ENCODE data around the gene PPP2R5C.

The PPP2R5C gene

DNA sequence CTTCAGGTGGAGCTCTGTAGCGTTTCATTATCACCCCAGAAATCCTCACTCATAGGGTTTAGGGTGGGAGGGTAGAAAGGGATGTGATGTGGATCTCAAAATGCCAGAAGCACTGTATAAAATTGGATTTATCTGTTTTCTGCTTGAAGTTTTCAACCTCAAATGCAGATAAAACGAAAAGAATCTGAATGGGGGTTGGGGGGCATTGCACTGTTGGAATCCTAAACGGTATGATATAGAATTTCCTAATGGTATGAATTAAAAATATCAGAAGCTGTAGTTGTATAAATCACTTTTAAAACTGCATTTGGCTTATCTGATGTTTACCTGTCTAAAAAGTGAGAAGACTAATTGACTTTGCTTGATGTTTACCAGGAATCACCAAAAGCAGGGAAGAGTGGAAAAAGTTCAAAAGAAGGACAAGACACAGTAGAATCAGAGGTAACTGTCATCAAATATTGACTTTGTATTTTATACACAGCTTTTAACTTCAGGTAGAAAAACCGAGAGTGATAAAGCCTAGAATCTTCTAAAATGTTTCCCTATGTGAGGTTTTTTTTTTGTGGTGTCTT lies 1.1 kb downstream of the PPP2R5C start:
- Histone ChIP-seq H3K4me3 (ENCODE audit: low read length) (peak overlapping the region; percentile 72), H3K36me3 (ENCODE audit: control insufficient read depth, insufficient read depth, low read length) (no peaks in the 10 kb centered on the region), H3K27ac (ENCODE audit: low read depth, low read length) (no peak overlapping the region), H3K4me1 (ENCODE audit: control insufficient read depth, insufficient read depth, low read length) (no peaks in the 10 kb centered on the region), H3K9ac (ENCODE audit: low read length) (no peak overlapping the region), H3K27me3 (ENCODE audit: control insufficient read depth, insufficient read depth, low read length) (no peaks in the 10 kb centered on the region)

DNA sequence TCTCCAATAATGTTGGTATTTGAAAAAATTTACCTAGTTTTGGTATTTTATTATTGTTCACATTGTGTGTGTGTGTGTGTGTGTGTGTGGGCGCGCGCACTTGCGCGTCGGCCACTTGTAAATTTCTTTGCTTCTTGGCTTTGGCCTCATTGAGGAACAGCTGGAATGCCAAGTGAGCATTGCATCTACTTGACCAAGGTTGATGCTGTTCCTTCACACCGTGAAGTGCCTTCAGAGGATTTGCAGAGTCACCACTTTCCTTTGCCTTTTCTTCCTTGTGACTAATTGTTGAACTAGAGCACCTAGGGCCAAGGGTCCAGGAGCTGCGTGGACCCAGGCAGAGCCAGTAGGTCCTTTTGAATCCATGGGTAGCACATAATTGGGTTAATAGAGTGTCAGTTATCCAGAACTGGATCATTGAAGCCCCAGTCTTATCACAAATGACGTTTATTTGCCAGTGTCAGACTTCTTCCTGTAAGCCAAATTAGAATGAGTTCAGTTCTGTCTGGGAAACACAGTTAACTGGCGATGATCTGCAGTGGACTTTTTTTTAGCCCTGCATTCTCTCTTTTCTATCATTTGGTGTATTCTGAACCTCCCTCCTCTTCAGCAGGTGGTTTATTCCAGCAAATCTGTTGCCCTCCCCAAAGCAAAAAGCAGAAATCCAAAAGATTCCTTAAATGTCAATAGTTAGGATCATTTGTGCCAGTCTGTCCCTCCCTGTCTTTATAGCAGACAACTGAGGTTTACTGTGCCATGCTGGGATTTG lies 2.6 kb downstream of the PPP2R5C start:
- H3K27ac ChIP-seq (ENCODE audit: low read depth, low read length) = no peak overlapping the region
- no peak overlapping the region for H3K9ac ChIP-seq (ENCODE audit: low read length)
- no peaks in the 10 kb centered on the region for H3K36me3 ChIP-seq (ENCODE audit: control insufficient read depth, insufficient read depth, low read length)
- no peak overlapping the region for H3K4me3 ChIP-seq (ENCODE audit: low read length)
- no peaks in the 10 kb centered on the region for H3K27me3 ChIP-seq (ENCODE audit: control insufficient read depth, insufficient read depth, low read length)
- no peaks in the 10 kb centered on the region for H3K4me1 ChIP-seq (ENCODE audit: control insufficient read depth, insufficient read depth, low read length)

DNA sequence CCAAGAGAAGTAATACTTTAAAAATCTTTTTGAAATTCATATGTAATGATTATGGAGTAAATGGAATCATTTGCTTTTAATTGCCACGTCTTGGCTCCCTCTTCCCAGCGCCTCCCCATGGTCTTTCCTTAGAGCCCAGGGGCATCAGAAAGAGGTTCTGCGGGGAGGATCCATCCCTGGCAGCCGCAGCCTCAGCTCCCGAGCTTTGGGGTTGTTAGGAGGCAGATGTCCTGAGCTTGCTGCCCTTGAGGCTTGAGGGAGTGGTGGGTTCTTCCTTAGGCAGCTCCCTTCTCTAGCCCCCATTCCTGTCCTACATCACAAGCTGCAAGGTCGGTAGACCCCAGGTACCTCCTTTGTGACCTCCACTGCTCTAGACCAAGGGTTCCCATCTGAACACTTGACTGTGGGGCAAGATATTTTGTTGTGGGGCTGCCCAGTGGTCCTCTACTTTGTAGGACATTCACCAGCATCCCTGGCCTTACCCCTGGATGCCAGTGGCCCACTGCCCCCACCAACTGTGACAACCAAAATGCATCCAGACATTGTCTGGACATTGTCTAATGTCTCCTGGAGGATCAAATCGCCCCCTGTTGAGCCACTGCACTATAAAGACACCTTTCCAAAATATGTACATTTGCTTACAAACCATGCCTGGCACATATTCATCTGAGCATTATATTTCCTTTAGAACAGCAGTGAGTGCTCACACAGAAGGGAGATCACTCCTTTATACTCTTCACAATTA lies 6.3 kb downstream of the PPP2R5C start:
- H3K9ac ChIP-seq (ENCODE audit: low read length) = no peak overlapping the region
- H3K27ac ChIP-seq (ENCODE audit: low read depth, low read length) = no peak overlapping the region
- H3K4me1 ChIP-seq (ENCODE audit: control insufficient read depth, insufficient read depth, low read length) = peaks cover 3% of the 10 kb centered on the region
- H3K27me3 ChIP-seq (ENCODE audit: control insufficient read depth, insufficient read depth, low read length) = no peaks in the 10 kb centered on the region
- H3K4me3 ChIP-seq (ENCODE audit: low read length) = no peak overlapping the region
- no peaks in the 10 kb centered on the region for H3K36me3 ChIP-seq (ENCODE audit: control insufficient read depth, insufficient read depth, low read length)

DNA sequence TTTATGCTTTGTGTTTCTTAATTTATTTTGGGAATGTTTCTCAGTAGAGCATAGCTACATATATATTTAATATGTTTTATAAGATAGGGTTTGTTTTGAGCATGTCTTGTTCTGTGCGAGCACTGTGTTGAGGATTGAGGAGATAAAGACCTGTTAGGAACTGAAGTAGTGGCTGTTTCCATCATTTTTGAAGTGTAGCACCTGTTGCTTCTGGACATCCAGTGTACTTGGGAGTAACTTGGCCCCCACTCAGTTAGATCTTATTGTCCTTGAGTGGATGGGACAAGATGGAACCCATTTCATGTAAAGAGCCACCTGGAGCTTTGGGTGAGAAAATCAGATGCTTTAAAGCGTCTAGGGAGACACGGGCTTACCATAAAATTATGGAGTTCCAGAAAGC lies 8.7 kb downstream of the PPP2R5C start:
- Histone ChIP-seq H3K27ac (ENCODE audit: low read depth, low read length) (no peak overlapping the region), H3K9ac (ENCODE audit: low read length) (no peak overlapping the region), H3K4me1 (ENCODE audit: control insufficient read depth, insufficient read depth, low read length) (peaks cover 3% of the 10 kb centered on the region), H3K4me3 (ENCODE audit: low read length) (no peak overlapping the region), H3K36me3 (ENCODE audit: control insufficient read depth, insufficient read depth, low read length) (no peaks in the 10 kb centered on the region), H3K27me3 (ENCODE audit: control insufficient read depth, insufficient read depth, low read length) (no peaks in the 10 kb centered on the region)

DNA sequence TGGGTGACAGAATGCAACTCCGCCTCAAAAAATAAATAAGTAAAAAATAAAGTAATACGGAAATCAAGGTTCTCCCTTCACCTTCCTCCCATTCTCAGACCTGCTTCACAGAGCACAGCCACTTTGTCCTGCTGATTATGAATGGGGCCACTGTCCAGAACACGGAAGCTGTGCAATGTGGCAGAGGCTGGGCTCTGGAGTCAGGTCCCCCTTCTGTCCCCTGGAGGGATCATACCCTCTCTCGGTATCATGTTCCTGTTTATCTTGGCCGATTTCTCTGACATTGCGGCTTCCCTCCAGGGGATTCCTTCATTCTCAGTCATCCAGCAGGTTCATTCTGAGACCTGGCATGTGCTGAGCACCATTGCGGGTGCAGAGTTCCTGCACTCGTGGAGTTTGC lies 11.3 kb downstream of the PPP2R5C start:
- H3K4me3 ChIP-seq (ENCODE audit: low read length) = no peak overlapping the region
- H3K27me3 ChIP-seq (ENCODE audit: control insufficient read depth, insufficient read depth, low read length) = no peaks in the 10 kb centered on the region
- no peaks in the 10 kb centered on the region for H3K36me3 ChIP-seq (ENCODE audit: control insufficient read depth, insufficient read depth, low read length)
- H3K4me1 ChIP-seq (ENCODE audit: control insufficient read depth, insufficient read depth, low read length) = peaks cover 3% of the 10 kb centered on the region
- H3K9ac ChIP-seq (ENCODE audit: low read length) = no peak overlapping the region
- H3K27ac ChIP-seq (ENCODE audit: low read depth, low read length) = no peak overlapping the region

DNA sequence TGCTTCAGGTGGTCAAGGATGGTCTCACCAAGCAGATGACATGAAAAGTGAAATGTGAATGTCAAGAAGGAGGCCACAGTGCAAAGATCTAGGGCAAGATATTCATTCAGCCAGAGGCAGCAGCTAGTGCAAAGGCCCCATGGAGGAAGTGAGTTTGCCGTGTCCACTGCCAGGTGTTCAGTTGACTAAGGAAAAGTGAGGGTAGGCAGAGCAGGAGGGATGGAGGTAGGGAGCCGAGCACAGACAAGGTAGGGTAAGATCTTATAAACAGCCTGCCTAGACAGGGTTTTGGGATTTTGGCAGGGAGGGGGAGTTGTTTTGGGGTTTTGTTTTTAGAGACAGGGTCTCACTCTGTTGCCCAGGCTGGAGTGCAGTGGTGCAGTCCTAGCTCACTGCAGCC lies 11.9 kb downstream of the PPP2R5C start:
- H3K27ac ChIP-seq (ENCODE audit: low read depth, low read length) = no peak overlapping the region
- H3K27me3 ChIP-seq (ENCODE audit: control insufficient read depth, insufficient read depth, low read length) = no peaks in the 10 kb centered on the region
- peaks cover 3% of the 10 kb centered on the region for H3K4me1 ChIP-seq (ENCODE audit: control insufficient read depth, insufficient read depth, low read length)
- H3K9ac ChIP-seq (ENCODE audit: low read length) = no peak overlapping the region
- no peaks in the 10 kb centered on the region for H3K36me3 ChIP-seq (ENCODE audit: control insufficient read depth, insufficient read depth, low read length)
- no peak overlapping the region for H3K4me3 ChIP-seq (ENCODE audit: low read length)

DNA sequence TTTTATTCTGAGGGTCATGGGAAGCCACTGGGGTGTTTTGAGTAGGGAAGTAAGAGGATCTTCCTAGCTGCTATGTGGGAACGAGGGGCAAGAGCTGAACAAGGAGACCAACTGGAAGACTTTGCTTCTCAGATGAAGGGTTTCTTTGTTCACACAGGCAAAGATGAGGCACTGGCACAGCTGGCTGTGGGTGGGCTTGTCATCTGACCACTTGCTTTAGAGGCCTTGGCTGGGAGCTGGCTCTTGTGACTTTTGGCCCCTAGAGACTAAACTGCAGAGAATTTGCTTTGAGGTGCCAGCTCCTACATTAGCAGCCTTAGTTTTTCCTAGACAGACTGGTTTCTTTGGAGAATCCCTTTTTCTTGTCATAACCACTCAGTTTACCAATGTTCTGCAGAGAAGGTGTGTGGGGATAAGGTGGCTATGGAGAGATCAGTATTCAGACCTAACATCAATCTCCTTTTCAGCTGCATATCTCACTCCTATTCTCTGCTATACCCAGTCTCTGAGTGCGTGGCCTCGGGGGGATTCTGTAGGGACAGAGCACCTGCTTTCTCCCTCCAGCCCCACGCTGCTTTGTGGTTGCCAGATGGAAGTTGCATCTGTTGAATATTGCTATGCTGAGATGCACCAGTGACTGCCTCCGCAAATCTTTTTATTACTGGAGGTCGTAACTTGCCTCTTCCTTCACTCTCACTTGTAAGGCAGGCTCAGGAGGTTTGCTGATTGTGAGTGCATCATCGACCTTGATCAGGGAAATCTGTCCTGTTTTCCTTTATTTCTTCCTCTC lies 12.7 kb downstream of the PPP2R5C start:
- Histone ChIP-seq H3K27ac (ENCODE audit: low read depth, low read length) (no peak overlapping the region), H3K4me3 (ENCODE audit: low read length) (no peak overlapping the region)

DNA sequence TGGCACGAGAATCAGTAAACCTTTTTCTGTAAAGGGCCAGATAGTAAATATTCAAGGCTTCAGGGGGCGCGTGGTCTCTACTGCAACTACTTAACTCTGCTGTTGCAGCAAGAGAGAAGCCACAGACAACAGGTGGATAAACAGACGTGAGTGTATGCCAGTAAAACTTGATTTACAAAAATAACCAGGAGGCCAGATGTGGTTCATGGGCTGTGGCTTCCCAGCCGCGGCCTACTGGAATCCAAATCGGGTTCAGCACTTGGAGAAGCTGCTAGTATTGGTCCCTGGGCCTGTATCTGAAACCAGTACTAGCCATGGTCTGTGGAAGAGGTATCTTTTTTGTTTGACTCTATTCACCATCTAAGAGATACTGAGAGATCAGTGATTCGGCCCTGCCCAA lies 13.3 kb downstream of the PPP2R5C start:
- Histone ChIP-seq H3K4me1 (ENCODE audit: control insufficient read depth, insufficient read depth, low read length) (peaks cover 3% of the 10 kb centered on the region), H3K27ac (ENCODE audit: low read depth, low read length) (no peak overlapping the region), H3K27me3 (ENCODE audit: control insufficient read depth, insufficient read depth, low read length) (no peaks in the 10 kb centered on the region), H3K36me3 (ENCODE audit: control insufficient read depth, insufficient read depth, low read length) (no peaks in the 10 kb centered on the region), H3K4me3 (ENCODE audit: low read length) (no peak overlapping the region), H3K9ac (ENCODE audit: low read length) (no peak overlapping the region)

More for the DNA sequence above, 12.7 kb downstream of the PPP2R5C start:
- Histone ChIP-seq H3K36me3 (ENCODE audit: control insufficient read depth, insufficient read depth, low read length) (no peaks in the 10 kb centered on the region), H3K27me3 (ENCODE audit: control insufficient read depth, insufficient read depth, low read length) (no peaks in the 10 kb centered on the region), H3K4me1 (ENCODE audit: control insufficient read depth, insufficient read depth, low read length) (peaks cover 3% of the 10 kb centered on the region), H3K9ac (ENCODE audit: low read length) (no peak overlapping the region)

DNA sequence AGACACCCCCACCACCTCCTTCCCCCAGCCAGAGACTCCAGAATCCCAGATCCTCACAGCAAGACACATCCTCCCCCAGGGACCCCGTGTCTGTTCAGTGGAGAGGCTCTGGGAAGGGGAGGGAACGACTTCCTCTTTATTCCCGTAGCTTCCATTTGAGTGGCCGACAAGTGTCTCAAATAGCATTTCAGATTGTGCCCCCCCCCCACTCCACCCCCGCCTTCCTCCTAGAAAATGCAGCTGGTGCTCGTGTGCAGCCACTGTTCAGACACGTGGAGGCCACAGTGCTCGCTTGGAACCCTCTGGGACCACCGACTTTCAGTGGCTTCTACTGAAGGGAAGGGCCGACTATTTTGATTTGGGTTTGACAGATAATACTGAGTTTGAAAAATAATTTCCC lies 14.3 kb downstream of the PPP2R5C start:
- H3K27me3 ChIP-seq (ENCODE audit: control insufficient read depth, insufficient read depth, low read length) = no peaks in the 10 kb centered on the region
- H3K4me3 ChIP-seq (ENCODE audit: low read length) = no peak overlapping the region
- peaks cover 4% of the 10 kb centered on the region for H3K4me1 ChIP-seq (ENCODE audit: control insufficient read depth, insufficient read depth, low read length)
- H3K9ac ChIP-seq (ENCODE audit: low read length) = no peak overlapping the region
- no peak overlapping the region for H3K27ac ChIP-seq (ENCODE audit: low read depth, low read length)
- no peaks in the 10 kb centered on the region for H3K36me3 ChIP-seq (ENCODE audit: control insufficient read depth, insufficient read depth, low read length)

DNA sequence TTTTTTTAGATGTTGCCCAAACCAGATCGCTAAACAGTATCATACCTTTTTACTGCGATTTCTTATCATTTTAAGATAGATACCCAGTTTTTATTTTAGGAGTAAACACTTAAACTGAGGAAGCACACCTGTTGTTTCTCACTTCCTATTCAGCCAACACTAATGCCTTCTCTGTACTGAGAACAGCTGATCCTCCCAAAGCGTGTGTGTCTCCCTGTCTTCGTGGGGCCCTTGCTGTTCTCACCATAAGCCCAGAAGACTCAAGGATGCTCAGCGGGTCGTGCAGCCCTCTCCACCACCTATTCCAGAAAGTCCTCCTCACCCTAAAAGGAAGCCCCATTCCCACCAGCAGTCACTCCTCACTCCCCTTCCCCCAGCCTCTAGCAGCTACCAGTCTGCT lies 14.8 kb downstream of the PPP2R5C start:
- Histone ChIP-seq H3K27me3 (ENCODE audit: control insufficient read depth, insufficient read depth, low read length) (no peaks in the 10 kb centered on the region), H3K4me3 (ENCODE audit: low read length) (no peak overlapping the region), H3K9ac (ENCODE audit: low read length) (no peak overlapping the region), H3K27ac (ENCODE audit: low read depth, low read length) (no peak overlapping the region), H3K4me1 (ENCODE audit: control insufficient read depth, insufficient read depth, low read length) (peaks cover 5% of the 10 kb centered on the region), H3K36me3 (ENCODE audit: control insufficient read depth, insufficient read depth, low read length) (no peaks in the 10 kb centered on the region)

DNA sequence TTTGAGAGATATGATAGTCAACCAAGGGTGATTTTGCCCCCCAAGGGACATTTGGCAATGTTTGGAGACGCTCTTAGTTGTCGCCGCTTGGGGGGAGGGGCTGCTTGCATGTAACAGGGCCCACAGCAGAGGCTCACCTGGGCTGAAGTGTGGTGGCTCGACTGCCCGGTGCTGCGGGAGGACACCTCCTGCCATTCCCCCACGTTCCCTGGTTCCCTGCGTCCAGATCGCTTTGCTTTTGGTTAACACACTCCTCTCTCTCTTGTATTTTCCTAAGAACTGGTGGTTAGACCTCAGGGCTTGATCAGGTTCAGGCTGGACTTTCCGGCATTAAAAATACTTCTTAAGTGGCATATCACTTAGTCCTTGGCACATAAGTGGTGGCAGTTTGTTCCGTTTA lies 18.9 kb downstream of the PPP2R5C start:
- Histone ChIP-seq H3K4me3 (ENCODE audit: low read length) (peak overlapping the region; percentile 60), H3K27ac (ENCODE audit: low read depth, low read length) (no peak overlapping the region), H3K27me3 (ENCODE audit: control insufficient read depth, insufficient read depth, low read length) (no peaks in the 10 kb centered on the region), H3K4me1 (ENCODE audit: control insufficient read depth, insufficient read depth, low read length) (peaks cover 5% of the 10 kb centered on the region), H3K9ac (ENCODE audit: low read length) (no peak overlapping the region), H3K36me3 (ENCODE audit: control insufficient read depth, insufficient read depth, low read length) (no peaks in the 10 kb centered on the region)

DNA sequence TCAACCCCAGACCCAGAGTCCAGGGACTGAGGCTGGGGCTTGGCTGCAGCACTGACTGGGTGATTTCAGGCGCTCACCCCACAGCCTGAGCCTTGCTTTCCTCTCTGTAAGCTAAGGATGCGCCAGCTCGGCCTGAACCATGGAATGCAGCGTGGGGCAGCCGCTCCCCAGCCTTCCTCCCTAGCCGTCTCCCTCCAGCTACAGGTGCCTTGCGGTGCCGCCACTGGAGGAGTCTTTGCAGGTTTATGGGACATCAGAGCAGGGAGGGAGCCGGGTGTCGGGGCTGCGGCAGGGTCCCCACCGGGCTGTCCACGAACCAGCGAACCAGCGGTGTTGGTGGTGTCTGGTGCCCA lies 19.4 kb downstream of the PPP2R5C start:
- Histone ChIP-seq H3K4me1 (ENCODE audit: control insufficient read depth, insufficient read depth, low read length) (peaks cover 5% of the 10 kb centered on the region), H3K36me3 (ENCODE audit: control insufficient read depth, insufficient read depth, low read length) (no peaks in the 10 kb centered on the region), H3K9ac (ENCODE audit: low read length) (no peak overlapping the region), H3K27ac (ENCODE audit: low read depth, low read length) (no peak overlapping the region), H3K4me3 (ENCODE audit: low read length) (peak overlapping the region; percentile 60), H3K27me3 (ENCODE audit: control insufficient read depth, insufficient read depth, low read length) (no peaks in the 10 kb centered on the region)

Measured in rectal smooth muscle tissue (tissue), 1 donor.